Skeletal muscle cell (primary cell): ENCODE results near the gene WAPL.

ENCODE experiments used
- DNase-seq: peaks from one replicate; pipeline ENCODE4 v3.0.0-alpha.2; 2010; ENCODE audit warnings: low read depth
- H3K4me3 ChIP-seq: 2 replicates; pipeline ENCODE4 v1.5.1; 2011; ENCODE audit warnings: low read depth, mild to moderate bottlenecking, control low read depth, low read length, moderate library complexity

Gene WAPL

DNA sequence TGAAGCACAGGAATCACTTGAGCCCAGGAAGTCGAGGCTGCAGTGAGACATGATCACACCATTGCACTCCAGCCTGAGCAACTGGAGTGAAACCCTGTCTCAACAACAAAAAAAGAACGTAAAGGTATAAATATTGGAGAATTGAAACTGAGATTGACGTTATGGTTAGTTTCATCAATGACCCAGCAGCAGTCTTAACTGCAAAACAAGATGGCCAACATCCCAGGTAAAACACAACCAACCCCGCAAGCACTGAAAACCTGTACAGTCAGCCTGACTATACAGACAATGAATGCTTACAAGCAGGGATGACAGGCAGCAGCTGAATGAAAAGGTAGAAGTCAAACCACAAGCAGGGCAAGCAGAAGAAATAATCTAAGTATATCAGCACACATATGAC is 34.7 kb downstream of the WAPL start:
- no peak overlapping the region for H3K4me3 ChIP-seq
- DNase-seq: no peak

DNA sequence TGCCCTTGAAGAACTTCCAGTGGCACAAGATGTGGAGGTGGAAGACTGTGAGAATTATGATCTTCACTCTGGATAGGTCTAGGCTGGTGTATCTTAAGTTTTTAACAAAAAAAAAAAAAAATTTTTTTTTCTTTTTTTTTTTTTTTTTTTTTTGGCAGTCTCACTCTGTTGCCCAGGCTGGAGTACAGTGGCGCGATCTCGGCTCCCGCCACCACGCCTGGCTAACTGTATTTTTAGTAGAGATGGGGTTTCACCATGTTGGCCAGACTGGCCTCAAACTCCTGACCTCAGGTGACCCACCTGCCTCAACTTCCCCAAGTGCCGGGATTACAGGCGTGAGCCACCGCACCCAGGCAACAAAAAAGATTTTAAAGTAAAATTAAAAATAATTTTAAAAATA is 37.9 kb downstream of the WAPL start:
- DNase-seq: no peak
- no peak overlapping the region for H3K4me3 ChIP-seq

DNA sequence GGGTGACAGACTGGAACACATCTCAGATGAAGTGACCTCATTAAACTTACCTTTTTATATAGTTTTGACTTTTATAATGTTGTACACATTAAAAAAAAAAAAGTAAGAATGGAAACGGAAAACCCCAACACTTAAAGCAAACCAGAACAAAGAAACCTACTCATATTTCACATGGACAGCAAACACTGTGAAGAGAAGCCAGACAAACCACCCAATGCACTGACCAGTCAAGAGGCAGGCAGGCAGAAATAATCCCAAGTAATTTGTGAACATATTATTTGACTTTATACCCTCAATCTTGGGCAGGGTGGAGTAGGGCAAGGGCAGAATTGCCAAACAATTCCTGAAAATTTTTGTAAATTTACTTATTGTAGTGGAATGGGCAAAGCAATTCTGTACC is 39.8 kb downstream of the WAPL start:
- no peak overlapping the region for H3K4me3 ChIP-seq
- no peak for DNase-seq

DNA sequence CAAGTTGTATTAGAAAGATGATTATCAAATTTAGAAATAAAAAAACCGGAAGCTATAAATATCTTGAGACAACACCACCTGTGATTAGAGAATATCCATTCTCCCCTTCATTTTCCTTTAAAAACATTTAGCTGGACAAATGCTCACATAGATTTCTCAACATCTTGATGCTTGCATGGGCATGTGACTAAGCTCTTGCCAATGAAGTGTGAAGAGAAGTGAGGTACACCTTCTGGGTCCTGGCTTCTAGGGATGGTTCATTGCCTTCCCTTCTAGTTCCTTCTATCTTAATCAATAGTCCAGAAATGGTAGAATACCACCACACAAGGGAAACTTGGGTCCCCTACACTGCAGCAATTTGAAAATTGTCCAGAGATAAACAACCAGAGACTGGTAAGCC is 41.0 kb downstream of the WAPL start:
- DNase-seq: no peak

DNA sequence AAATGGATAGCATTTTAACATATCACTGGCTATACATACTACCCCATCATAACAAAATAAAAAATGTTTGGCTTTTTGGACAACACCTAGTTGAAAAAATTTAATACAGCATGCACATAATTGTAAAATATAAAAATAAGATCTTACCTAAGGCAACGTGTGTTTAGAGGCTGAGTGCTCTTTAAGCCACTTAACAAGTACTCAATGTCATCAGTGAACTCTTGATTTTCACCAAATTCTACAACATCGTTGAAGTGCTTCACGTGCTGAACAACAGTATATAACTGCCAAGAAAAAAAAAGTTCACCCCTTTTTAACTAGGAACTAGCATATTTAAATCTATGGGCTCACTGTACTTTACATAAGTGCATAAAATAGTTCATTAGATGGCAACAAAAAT is 49.5 kb downstream of the WAPL start:
- DNase-seq: no peak
- H3K4me3 ChIP-seq: no peak overlapping the region

More for the DNA sequence above, 41.0 kb downstream of the WAPL start:
- H3K4me3 ChIP-seq: no peak overlapping the region

DNA sequence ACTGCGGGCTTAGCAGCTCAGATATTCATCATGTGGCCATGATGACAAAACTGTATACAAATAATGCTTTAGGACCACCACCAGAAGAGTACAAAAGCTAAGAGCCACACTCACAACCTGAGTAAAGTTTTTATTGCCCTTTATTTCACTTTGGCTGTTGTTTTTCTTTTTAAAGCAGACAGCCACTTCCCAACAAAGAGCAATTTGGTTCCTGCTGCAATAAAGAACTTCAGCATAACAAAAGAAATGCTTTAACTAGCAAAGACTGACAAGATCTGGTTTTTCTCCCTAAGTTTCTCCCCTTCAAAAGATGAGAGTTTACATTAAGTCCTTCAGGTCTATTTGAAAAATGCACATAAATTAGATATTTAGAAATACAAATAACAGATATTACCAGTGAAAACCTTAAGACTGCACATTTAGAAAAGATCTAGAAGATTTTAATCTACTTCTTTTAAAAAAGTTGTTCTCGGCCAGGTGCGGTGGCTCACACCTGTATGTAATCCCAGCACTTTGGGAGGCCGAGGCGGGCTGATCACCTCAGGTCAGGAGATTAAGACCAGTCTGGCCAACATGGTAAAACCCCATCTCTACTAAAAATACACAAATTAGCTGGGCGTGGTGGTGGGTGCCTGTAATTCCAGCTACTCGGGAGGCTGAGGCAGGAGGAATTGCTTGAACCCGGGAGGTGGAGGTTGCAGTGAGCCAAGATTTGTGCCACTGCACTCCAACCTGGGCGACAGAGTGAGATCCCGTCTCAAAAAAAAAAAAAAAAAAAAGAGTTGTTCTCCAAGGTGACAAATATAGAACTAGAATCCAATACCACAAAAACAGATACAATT is 59.4 kb downstream of the WAPL start:
- DNase-seq: no peak
- no peak overlapping the region for H3K4me3 ChIP-seq

DNA sequence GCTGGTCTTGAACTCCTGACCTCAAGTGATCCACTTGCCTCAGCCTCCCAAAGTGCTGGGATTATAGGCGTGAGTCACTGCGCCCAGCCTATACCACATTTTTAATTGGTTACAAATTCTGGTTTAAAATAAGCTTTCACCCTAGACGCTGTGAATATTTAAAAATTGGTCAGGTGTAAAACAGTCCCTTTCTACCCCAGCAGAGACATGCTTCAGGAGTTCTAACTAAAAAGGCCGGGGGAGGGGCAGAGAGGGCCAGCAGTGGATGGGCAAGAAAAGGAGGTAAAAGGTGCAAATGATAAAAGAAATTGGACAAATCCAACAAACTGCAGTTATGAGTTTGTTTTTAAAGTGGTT is 70.0 kb downstream of the WAPL start:
- DNase-seq: no peak

DNA sequence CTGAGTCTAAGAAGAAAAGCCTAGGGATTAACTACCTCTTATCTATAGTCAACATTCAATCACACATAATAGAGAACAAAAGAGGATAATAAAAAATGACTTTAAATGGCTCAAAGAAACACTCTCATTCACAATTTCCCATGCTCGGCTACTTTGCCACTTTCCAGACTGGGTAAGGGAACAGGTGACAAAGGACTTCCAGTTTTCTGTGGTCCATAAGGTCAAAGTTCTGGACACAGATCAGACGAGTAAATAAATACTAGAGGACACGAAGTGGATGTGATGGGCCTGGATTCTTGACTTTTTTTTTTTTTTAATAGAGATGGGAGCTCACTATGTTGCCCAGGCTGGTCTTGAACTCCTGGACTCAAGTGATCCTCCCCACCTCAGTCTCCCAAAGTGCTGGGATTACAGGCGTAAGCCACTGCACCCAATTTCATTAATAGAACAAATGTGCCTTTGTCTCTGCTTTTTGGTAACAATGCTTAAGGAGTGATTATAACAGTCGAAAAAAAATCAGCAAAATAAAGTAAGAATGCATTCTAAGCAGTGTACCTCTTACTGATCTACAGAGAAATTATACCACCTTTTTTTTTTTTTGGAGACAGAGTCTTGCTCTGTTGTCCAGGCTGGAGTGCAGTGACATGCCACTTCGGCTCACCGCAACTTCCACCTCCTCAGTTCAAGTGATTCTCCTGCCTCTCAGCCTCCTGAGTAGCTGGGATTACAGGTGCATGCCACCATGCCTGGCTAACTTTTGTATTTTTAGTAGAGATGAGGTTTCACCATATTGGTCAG is 70.6 kb downstream of the WAPL start:
- no peak overlapping the region for H3K4me3 ChIP-seq
- DNase-seq: no peak

More for the DNA sequence above, 70.0 kb downstream of the WAPL start:
- H3K4me3 ChIP-seq: no peak overlapping the region

DNA sequence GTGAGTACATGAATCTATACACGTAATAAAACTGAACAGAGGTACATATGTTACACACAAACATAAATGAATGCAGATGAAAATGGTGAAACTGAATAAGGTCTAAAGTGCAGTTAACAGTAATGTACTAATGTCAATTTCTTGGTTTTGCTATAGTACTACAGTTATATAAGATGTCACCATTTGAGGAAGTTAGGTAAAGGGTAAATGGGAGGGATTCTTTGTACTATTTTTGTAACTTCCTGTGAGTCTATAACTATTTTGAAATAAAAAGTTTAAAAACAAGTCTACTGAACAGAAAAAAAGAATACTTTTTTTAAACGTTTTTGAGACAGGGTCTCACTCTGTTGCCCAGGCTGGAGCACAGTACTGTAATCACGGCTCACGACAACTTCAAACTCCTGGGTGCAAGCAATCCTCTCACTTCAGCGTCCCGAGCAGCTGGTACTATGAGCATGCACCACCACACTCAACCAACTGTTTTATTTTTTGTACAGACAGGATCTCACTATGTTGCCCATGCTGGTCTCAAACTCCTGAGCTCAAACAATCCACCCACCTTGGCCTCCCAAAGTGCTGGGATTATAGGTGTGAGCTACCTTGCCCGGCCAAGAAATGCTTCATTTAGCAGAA is 71.5 kb downstream of the WAPL start:
- no peak overlapping the region for H3K4me3 ChIP-seq
- DNase-seq: no peak

DNA sequence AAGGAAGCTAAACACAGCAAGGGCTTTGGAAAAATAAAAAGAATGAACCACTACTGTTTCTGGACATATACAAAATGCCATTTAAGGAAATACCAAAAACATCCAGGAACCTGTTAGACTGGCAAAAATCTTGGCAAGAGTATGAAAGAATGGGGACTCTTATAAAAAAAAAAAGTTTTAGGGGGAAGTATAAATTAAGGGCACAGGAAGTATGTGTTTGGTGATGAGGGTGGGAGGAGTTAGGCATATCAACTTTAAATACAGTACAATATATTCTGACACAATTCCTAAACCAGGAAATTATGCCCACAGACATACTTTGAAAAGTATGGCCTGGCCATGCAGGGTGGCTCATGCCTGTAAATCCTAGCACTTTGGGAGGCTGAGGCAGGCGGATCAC is 74.2 kb downstream of the WAPL start:
- no peak for DNase-seq

DNA sequence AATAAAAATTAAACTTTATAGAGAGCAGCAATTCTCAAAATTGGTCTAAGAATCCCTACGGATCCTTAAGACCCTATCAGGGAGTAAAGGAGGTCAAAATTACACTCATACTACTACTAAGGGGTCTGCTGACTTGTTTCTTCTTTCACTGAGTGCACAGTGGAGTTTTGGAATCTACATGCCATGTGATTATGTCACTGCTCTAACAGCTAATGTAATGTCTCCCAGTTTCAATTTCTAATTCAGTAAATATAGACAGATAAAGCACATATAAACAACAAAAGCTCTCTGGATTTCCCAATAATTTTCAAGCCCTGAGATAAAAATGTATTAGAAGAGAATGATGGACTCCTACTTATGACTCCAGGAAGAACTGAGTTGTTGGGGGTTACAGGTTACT is 74.6 kb downstream of the WAPL start:
- H3K4me3 ChIP-seq: no peak overlapping the region
- DNase-seq: no peak

More for the DNA sequence above, 74.2 kb downstream of the WAPL start:
- H3K4me3 ChIP-seq: no peak overlapping the region

DNA sequence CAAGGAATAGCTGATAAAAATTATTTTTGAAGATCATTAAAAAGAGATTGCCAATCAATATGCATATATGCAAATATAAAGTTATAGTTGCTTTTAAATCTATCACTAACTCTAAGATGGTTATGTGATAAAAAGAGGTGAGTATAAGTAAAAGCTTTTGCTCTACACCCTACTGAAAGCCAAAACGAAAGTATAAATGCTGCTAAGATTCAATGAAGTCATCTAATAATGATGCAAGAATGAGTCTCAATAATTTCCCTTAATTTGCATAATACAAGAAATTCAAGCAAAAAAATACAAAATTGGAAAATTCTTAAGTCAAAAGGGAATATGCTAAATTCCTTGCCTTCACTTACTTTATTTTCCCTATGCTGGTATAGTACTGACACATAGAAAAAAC is 75.2 kb downstream of the WAPL start:
- no peak for DNase-seq
- H3K4me3 ChIP-seq: no peak overlapping the region

DNA sequence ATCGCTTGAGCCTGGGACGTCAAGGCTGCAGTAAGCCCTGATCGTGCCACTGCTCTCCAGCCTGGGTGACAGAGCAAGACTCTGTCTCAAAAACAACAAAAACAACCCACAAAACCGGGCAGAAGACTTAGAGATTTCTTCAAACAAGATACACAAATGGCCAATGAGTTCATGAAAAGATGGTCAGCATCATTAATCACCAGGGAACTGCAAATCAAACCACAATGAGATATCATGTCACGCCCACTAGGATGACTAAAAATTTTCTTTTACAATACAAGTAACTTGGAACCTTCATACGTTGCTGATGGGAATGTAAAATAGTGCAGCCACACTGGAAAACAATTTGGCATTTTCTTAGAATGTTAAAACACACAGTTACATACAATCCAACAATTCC is 77.7 kb downstream of the WAPL start:
- H3K4me3 ChIP-seq: no peak overlapping the region
- DNase-seq: peak; percentile 6

DNA sequence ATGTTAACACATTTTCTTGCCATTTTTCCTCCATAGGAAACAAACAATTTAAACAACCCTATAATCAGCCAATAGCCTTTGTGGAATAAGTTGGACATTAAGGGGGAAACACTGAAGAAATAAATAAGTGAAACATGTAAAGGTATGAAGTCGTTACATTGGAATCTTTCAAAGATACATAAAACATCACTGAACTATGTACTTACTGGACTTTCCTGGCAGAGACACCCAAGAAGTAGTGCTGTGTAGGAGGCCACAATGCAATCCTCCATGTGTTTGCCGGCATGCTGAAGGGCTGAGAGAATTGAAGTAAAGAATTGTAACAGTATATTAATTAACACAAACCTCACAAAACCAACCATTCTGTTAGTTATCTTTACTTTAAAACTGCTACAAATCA is 78.5 kb downstream of the WAPL start:
- H3K4me3 ChIP-seq: no peak overlapping the region
- peak; percentile 35 for DNase-seq

DNA sequence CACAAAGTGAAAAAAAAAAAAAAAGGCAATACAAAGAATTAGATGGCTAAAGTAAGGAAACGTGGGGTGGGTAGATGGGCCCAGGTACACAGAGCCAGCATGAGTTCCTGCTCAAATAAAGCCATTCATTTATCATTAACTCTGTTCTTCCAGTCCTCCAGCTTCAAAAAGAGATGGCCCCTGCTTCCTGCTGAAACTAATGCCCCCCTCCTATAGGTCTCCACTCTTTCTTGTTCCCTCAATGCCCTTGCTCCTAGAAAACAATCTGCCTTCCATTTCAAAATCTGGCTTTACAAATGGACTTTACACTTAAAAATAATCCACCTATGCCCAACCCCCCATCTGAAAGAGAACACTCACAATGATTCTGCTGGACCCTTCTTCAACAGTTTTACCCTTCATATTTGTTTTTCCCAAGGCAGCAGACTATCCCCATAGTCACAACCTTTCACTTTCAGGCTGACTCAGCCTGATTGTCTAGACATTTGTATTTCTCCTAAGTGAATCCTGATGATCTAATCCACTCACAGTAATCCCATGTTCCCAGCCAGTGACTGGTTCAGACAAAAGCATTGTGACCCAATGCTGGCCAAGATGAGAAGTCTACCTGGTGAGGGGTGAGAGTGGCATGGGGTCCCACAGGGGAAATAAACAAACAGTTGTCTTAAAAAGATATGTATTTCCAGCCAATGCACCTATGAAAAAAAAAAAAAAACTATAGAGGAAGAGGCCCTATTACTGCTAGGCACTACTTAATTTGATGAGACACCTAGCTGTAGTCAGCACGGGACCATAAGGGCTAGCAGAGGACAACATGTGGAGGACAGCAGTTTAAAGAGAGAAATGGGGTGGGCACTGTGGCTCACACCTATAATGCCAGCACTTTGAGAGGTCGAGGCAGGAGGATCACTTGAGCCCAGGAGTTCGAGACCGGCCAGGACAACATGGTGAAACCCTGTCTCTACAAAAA is 80.4 kb downstream of the WAPL start:
- peak; percentile 56 for DNase-seq
- no peak overlapping the region for H3K4me3 ChIP-seq

DNA sequence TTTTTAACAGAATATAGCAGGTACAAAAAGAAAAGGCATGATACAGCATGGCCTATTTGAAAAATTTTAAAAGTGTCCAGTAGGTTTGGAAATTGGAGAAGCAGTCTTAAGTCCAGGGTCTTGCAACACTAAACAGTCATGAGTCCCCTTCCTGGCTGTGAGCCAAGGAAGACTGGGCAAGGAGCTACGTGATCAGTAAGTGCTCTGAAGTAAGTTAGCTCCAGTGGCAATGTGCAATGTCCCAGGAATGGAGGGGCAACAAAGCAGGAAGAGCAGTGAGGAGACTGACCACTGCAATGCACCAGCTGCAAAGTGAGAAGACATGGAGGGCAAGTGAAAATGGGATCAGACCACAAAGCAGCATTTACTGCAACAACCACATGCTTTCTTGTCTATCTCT is 82.0 kb downstream of the WAPL start:
- DNase-seq: peak; percentile 99

DNA sequence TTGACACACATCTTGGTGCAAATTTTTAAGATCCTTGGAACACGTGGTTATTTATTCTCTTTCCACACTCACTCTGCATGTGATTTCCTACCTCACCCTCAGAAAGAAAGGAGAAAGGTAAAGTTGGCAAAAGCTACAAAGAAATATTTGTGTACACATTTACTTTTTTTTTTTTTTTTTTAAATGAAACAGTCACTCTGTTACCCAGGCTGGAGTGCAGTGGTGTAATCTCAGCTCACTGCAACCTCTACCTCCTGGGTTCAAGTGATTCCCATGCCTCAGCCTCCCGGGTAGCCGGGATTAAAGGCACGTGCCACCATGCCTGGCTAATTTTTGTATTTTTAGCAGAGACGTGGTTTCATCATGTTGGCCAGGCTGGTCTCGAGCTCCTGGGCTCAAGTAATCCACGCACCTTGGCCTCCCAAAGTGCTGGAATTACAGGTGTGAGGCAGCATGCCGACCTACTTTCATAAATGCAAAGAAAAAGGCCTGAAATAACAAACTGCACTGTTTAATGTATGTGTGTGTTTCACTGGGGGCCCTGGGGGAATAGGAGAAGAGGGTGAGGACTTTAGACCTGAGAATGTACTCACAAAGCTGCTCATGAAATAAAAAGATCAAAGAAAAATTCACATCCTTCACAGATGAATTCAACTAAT is 83.4 kb downstream of the WAPL start:
- no peak for DNase-seq
- H3K4me3 ChIP-seq: no peak overlapping the region

More for the DNA sequence above, 82.0 kb downstream of the WAPL start:
- H3K4me3 ChIP-seq: no peak overlapping the region

DNA sequence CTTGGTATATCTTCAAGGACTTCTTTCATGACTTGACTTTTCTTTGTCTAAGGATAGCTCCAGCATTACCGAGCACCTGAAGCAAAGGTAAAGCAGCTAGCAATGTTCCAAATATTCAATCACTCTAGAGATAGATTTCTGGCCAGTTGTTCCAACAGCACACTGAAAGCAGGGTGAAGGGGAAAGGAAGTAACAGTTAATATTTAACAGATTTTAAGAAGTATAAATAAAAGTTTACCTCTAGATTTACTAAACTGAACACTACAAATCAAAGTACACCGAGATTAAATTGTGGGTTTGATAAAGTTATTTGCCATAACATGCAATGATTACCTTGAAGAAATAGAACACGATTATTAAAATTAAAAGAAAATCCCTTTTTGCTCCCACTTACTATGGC is 84.1 kb downstream of the WAPL start:
- no peak for DNase-seq
- no peak overlapping the region for H3K4me3 ChIP-seq

DNA sequence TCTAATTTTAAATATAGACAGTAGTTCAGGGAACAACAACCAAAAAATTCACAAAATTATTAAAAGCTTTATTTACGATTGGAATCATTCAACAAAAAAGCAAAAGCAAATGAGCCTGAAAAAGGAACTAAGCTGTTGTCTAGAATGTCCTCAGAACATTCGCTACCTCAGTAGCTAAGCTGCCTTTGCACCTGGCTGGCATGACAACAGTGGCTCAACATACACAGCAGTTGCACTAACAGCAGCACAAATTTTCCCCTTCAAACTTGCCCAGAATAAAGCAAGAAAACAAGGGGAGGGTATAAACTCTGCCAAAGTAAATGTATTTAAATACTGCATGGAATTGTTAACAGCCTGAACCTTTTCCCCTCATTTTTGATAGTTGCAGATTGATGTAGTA is 84.6 kb downstream of the WAPL start:
- no peak for DNase-seq
- no peak overlapping the region for H3K4me3 ChIP-seq
